ENCODE measurements around the gene CCSER1.

DNA sequence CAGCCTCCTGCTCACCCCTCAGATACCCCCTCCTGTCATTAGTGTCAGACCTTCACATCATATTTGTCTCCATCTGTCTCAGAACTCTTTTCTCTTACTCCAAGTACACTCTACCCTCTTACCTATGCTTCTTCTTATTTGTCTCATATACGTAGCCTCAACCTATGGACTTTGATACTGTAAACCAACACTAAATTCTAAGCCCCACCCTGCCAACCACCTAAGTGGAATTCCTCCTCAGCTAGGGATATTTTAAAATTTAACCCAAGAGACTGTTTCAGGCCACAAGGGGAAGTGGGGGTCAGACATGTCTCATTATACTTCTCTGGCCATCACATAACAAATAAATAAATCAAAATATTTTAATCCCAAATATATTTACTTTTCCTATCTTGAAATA is 1398.4 kb downstream of the CCSER1 start:
- TF ChIP-seq, protein P1, sequence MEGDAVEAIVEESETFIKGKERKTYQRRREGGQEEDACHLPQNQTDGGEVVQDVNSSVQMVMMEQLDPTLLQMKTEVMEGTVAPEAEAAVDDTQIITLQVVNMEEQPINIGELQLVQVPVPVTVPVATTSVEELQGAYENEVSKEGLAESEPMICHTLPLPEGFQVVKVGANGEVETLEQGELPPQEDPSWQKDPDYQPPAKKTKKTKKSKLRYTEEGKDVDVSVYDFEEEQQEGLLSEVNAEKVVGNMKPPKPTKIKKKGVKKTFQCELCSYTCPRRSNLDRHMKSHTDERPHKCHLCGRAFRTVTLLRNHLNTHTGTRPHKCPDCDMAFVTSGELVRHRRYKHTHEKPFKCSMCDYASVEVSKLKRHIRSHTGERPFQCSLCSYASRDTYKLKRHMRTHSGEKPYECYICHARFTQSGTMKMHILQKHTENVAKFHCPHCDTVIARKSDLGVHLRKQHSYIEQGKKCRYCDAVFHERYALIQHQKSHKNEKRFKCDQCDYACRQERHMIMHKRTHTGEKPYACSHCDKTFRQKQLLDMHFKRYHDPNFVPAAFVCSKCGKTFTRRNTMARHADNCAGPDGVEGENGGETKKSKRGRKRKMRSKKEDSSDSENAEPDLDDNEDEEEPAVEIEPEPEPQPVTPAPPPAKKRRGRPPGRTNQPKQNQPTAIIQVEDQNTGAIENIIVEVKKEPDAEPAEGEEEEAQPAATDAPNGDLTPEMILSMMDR (conservative IDR thresholded peaks at IDR 0.05; ENCODE audit: low read length) = no peak
- TF ChIP-seq EZH2phosphoT487 (IDR thresholded peaks at IDR 0.05; ENCODE audit: borderline replicate concordance) = no peak

Measured in Loucy (cell line).